Sigmoid colon (tissue), 4 donors: ENCODE measurements around the gene ATP5PO.

Experiments used
- EP300 ChIP-seq, 4 donors: sonication (generic); formaldehyde crosslinking; IDR thresholded peaks; one replicate each; pipeline ENCODE4 v1.6.1; 2017; ENCODE audit warnings: antibody characterized with exemption in 4 of 4
- POLR2A ChIP-seq, 2 donors: fragments of 450-650 bp; IDR thresholded peaks; one replicate each; pipeline ENCODE4 v1.6.1; 2016; ENCODE audit warnings: antibody characterized with exemption in 2 of 2, mild to moderate bottlenecking in 2 of 2, moderate library complexity in 2 of 2
- POLR2AphosphoS5 ChIP-seq, 4 donors: sonication (generic); formaldehyde crosslinking; IDR thresholded peaks; one replicate each; pipeline ENCODE4 v1.6.1; 2017; ENCODE audit warnings: antibody characterized with exemption in 4 of 4
- TF ChIP-seq, protein P1 (sequence below), 4 experiments: fragments of 450-650 bp in 3 of 4; fragments of 200-600 bp in 1 of 4; IDR thresholded peaks; one replicate each; pipeline ENCODE4 v1.5.1; 2016 to 2019; ENCODE audit warnings: antibody characterized with exemption in 4 of 4, mild to moderate bottlenecking in 3 of 4, moderate library complexity in 2 of 4

DNA sequence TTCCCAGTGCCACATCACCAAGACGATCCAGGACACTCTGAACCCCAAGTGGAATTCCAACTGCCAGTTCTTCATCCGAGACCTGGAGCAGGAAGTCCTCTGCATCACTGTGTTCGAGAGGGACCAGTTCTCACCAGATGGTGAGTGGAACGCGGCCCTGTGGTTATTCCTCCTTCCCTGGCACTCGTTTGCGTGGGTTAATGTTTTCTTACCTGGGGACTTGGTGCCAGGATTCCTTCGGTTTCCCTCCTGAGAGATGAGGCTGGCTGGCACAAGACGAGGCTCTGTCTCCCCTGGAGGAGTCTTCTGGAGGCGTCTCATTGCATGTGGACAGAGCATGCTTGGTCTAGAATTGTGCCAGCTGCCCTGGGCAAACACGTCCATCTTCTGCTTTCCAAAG, 29.3 kb downstream of the ATP5PO start:
- TF ChIP-seq, protein P1, sequence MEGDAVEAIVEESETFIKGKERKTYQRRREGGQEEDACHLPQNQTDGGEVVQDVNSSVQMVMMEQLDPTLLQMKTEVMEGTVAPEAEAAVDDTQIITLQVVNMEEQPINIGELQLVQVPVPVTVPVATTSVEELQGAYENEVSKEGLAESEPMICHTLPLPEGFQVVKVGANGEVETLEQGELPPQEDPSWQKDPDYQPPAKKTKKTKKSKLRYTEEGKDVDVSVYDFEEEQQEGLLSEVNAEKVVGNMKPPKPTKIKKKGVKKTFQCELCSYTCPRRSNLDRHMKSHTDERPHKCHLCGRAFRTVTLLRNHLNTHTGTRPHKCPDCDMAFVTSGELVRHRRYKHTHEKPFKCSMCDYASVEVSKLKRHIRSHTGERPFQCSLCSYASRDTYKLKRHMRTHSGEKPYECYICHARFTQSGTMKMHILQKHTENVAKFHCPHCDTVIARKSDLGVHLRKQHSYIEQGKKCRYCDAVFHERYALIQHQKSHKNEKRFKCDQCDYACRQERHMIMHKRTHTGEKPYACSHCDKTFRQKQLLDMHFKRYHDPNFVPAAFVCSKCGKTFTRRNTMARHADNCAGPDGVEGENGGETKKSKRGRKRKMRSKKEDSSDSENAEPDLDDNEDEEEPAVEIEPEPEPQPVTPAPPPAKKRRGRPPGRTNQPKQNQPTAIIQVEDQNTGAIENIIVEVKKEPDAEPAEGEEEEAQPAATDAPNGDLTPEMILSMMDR (IDR thresholded peaks at IDR 0.05): no peak
- TF ChIP-seq POLR2A (IDR thresholded peaks at IDR 0.05) (no peak), POLR2AphosphoS5 (IDR thresholded peaks at IDR 0.05) (no peak), EP300 (IDR thresholded peaks at IDR 0.05) (no peak)
